T-helper 2 cell treated with Interferon-gamma antibody and Interleukin-4, amounts not matched to agents 100 ng/mL and 5 ng/mL, for 36 hours (primary cell): Measurements from ENCODE around the gene CASP10. TPM values are rescaled to one million over a fixed set of nuclear protein-coding genes. Genes with fewer than 3 reads are reported as not detected.

Experiments
- total RNA-seq: library from RNA; stranded (reverse); gene quantifications from 2 replicates; pipeline ENCODE4 v1.2.3, GENCODE V29; 2022

CASP10 gene
- total RNA-seq, 1 donor from 2014 or later, result 37.0 TPM

Other genes with a start within 250 kb of the CASP10 start
- gene ORC2, start 219.5 kb upstream of the CASP10 start, total RNA-seq, result 53.8 and 57.6 TPM in 2 replicates
- gene HYCC2, start 111.5 kb upstream of the CASP10 start, total RNA-seq, result 31.8 and 33.2 TPM in 2 replicates
- 132 and 137 TPM in 2 replicates for gene NDUFB3, start 111.1 kb upstream of the CASP10 start, total RNA-seq
- 117 TPM in 2 replicates for gene CFLAR, start 67.0 kb upstream of the CASP10 start, total RNA-seq
- gene CASP8, start 77.4 kb downstream of the CASP10 start, total RNA-seq, result 79.1 and 79.4 TPM in 2 replicates
- 1.1 and 1.3 TPM in 2 replicates for gene FLACC1, start 174.2 kb downstream of the CASP10 start, total RNA-seq